ENCODE measurements around the gene TMEM97.

The TMEM97 gene

DNA sequence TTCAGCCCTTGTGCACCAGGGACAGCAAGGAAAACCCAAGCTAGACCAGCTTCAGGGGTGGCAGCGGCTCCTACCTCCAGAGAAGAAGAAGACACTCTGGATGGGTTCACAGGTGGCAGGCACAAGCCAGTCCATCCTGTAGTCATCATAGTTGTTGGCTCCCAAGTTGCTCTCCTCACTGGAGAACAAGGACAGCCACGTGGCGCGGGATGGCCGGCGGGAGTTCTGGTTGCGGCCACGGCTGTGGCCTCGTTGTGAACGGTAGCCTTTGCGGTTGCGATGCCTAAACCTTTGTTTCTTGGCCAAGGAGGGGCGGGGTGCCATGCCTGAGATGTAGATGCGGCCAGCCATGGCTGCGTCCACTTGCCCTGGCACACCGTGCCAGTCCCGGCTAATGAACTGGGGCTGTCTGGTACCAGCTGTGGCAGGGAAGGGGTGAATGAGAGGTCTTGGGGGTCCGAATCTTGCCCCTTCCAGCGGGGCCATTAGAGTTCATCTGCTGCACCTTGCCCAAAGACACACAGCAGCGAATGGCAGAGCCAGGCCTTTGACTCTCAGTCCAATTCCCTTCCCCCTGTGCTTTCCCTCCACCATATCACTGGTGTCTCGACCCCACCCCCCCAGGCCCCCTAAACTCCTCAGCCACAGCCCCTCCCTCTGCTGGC, 48.8 kb downstream of the TMEM97 start:
- TF ChIP-seq, protein P1, sequence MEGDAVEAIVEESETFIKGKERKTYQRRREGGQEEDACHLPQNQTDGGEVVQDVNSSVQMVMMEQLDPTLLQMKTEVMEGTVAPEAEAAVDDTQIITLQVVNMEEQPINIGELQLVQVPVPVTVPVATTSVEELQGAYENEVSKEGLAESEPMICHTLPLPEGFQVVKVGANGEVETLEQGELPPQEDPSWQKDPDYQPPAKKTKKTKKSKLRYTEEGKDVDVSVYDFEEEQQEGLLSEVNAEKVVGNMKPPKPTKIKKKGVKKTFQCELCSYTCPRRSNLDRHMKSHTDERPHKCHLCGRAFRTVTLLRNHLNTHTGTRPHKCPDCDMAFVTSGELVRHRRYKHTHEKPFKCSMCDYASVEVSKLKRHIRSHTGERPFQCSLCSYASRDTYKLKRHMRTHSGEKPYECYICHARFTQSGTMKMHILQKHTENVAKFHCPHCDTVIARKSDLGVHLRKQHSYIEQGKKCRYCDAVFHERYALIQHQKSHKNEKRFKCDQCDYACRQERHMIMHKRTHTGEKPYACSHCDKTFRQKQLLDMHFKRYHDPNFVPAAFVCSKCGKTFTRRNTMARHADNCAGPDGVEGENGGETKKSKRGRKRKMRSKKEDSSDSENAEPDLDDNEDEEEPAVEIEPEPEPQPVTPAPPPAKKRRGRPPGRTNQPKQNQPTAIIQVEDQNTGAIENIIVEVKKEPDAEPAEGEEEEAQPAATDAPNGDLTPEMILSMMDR (IDR thresholded peaks at IDR 0.05; ENCODE audit: insufficient read depth, low read length): no peak
- no peak for DNase-seq (ENCODE audit: low read depth in 1 of 2, low spot score in 1 of 2)
- Histone ChIP-seq H3K27ac (replicated peaks) (no peak overlapping the region), H3K27me3 (ENCODE audit: insufficient read depth, poor library complexity, severe bottlenecking) (peaks cover 9% of the 10 kb centered on the region), H3K4me3 (replicated peaks; ENCODE audit: insufficient read depth, low read length) (no peak overlapping the region)

DNA sequence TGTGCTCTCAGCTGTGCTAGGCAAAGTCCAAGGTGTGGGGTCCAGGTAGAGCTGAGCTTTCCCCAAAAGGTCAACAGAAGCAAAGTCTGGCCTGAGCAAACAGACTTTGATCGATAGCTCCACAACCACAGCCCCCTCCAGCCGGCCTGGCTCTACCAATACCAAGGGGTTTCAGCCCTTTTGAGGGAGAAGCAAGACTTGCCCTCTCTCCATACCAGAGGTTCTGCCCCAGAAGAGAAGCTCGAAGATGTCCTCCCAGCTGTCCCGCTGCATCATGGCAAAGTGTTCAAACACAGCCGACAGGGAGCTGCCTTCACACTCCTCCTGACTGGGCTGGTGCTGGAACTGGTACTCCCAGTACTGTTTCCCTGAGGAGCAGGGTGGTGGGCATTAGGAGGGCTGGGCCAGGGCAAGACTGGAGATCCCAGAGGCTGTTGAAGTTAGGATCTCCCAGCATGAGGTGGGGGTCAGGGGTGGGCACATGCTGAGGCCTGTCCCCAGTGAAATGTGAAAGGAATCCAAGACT, 49.4 kb downstream of the TMEM97 start:
- no peak for TF ChIP-seq SPI1 (IDR thresholded peaks at IDR 0.05; ENCODE audit: borderline replicate concordance, low read depth)
- TF ChIP-seq POLR2AphosphoS5 (IDR thresholded peaks at IDR 0.05; ENCODE audit: low read depth): no peak
- TF ChIP-seq, protein P2, sequence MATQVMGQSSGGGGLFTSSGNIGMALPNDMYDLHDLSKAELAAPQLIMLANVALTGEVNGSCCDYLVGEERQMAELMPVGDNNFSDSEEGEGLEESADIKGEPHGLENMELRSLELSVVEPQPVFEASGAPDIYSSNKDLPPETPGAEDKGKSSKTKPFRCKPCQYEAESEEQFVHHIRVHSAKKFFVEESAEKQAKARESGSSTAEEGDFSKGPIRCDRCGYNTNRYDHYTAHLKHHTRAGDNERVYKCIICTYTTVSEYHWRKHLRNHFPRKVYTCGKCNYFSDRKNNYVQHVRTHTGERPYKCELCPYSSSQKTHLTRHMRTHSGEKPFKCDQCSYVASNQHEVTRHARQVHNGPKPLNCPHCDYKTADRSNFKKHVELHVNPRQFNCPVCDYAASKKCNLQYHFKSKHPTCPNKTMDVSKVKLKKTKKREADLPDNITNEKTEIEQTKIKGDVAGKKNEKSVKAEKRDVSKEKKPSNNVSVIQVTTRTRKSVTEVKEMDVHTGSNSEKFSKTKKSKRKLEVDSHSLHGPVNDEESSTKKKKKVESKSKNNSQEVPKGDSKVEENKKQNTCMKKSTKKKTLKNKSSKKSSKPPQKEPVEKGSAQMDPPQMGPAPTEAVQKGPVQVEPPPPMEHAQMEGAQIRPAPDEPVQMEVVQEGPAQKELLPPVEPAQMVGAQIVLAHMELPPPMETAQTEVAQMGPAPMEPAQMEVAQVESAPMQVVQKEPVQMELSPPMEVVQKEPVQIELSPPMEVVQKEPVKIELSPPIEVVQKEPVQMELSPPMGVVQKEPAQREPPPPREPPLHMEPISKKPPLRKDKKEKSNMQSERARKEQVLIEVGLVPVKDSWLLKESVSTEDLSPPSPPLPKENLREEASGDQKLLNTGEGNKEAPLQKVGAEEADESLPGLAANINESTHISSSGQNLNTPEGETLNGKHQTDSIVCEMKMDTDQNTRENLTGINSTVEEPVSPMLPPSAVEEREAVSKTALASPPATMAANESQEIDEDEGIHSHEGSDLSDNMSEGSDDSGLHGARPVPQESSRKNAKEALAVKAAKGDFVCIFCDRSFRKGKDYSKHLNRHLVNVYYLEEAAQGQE (IDR thresholded peaks at IDR 0.05; ENCODE audit: insufficient replicate concordance, low read depth): no peak
- no peak for TF ChIP-seq GABPA (IDR thresholded peaks at IDR 0.05; ENCODE audit: low read depth)
- TF ChIP-seq, protein P1 (IDR thresholded peaks at IDR 0.05; ENCODE audit: insufficient read depth, low read length): no peak
- H3K27ac ChIP-seq (replicated peaks): no peak overlapping the region
- DNase-seq (ENCODE audit: low read depth in 1 of 2, low spot score in 1 of 2): no peak
- no peak overlapping the region for H3K4me3 ChIP-seq (replicated peaks; ENCODE audit: insufficient read depth, low read length)
- peaks cover 12% of the 10 kb centered on the region for H3K27me3 ChIP-seq (ENCODE audit: insufficient read depth, poor library complexity, severe bottlenecking)

DNA sequence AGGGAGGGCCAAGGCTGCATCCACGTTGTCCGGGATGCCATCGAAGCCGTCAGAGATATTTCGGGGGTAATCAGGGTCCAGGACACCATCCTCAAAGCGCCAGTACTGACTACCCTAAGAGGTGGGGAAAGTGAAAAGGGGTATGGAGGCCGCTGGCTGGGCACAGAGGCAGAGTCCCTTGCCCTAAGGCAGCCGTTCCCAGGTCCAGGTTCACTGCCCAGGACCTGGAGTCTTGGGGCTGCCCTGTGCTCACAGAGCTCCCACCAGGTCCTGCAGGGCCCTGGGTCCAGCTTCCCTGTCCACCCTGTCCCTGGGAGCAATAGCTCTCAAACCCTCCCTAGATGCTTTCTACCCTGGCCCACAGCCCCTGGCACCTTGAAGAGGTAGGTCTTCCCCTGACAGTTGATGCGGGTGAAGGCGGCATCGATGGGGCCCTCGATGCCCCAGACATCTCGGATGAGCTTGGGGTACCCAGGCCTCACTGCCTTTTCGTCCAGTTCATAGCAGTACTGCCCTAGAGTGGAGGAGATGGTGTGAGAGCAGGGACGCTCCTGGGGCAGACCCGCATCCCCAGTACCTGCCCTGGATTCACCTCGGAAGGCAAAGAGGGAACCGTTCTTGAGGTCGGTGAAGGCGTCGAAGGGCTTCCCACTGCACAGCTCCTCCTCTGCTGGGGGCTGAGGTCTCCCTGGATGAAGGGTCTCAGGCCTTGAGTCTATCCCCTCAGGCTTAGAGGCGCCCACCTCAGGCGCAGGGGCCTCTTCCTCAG, 50.1 kb downstream of the TMEM97 start:
- H3K27me3 ChIP-seq (ENCODE audit: insufficient read depth, poor library complexity, severe bottlenecking): peaks cover 12% of the 10 kb centered on the region
- no peak for DNase-seq (ENCODE audit: low read depth in 1 of 2, low spot score in 1 of 2)
- TF ChIP-seq, protein P2 (IDR thresholded peaks at IDR 0.05; ENCODE audit: insufficient replicate concordance, low read depth): no peak
- TF ChIP-seq GABPA (IDR thresholded peaks at IDR 0.05; ENCODE audit: low read depth): no peak
- TF ChIP-seq, protein P1 (IDR thresholded peaks at IDR 0.05; ENCODE audit: insufficient read depth, low read length): no peak
- no peak for TF ChIP-seq SPI1 (IDR thresholded peaks at IDR 0.05; ENCODE audit: borderline replicate concordance, low read depth)
- TF ChIP-seq POLR2AphosphoS5 (IDR thresholded peaks at IDR 0.05; ENCODE audit: low read depth): no peak
- no peak overlapping the region for H3K4me3 ChIP-seq (replicated peaks; ENCODE audit: insufficient read depth, low read length)
- H3K27ac ChIP-seq (replicated peaks): no peak overlapping the region

Measured in HL-60 (cell line).